ENCODE data around the gene HPX.

The HPX gene

GRCh38 chr11:6440906-6441358, at the start of gene HPX:
HPX (minus strand) TSS chr11:6440987; CDS start chr11:6440963, 24 bp downstream.
- no peak within 1 kb of the TSS for H3K4me3 ChIP-seq (ENCODE audit: low read length)
- no peaks in the 10 kb centered on the region for H3K27me3 ChIP-seq (ENCODE audit: control insufficient read depth, insufficient read depth, low read length)
- no peaks in the 10 kb centered on the region for H3K9me3 ChIP-seq (ENCODE audit: control insufficient read depth, insufficient read depth, low read length)
- H3K27ac ChIP-seq (ENCODE audit: low read length): no peak within 1 kb of the TSS
- no CpG with 5 or more reads among the region's 3 CpGs for whole genome bisulfite sequencing (ENCODE audit: insufficient coverage, insufficient read length)
- no peak for DNase-seq (ENCODE audit: low read depth, low spot score)
- no peaks in the 10 kb centered on the region for H3K4me1 ChIP-seq (ENCODE audit: control insufficient read depth, insufficient read depth, low read length)
- no peaks in the 10 kb centered on the region for H3K36me3 ChIP-seq (ENCODE audit: control insufficient read depth, insufficient read depth, low read length)

- H3K27me3 ChIP-seq (ENCODE audit: control insufficient read depth, insufficient read depth, low read length): no peaks in the 10 kb centered on the region
- peaks cover 3% of the 10 kb centered on the region; the same call in 1 of the 2 replicates for H3K36me3 ChIP-seq (ENCODE audit: control insufficient read depth, insufficient read depth, low read length)
- H3K4me3 ChIP-seq (ENCODE audit: low read length): no peak overlapping the region
- no peak overlapping the region for H3K27ac ChIP-seq (ENCODE audit: low read length)
- H3K4me1 ChIP-seq (ENCODE audit: control insufficient read depth, insufficient read depth, low read length): no peaks in the 10 kb centered on the region
- no peaks in the 10 kb centered on the region for H3K9me3 ChIP-seq (ENCODE audit: control insufficient read depth, insufficient read depth, low read length)
- WGBS (ENCODE audit: insufficient coverage, insufficient read length): no CpG with 5 or more reads among the region's 4 CpGs
- no peak for DNase-seq (ENCODE audit: low read depth, low spot score)
Measured at GRCh38 chr11:6489306-6489705, 48.5 kb upstream of the HPX start.

- no peak overlapping the region for H3K27ac ChIP-seq (ENCODE audit: low read length)
- no peaks in the 10 kb centered on the region for H3K4me1 ChIP-seq (ENCODE audit: control insufficient read depth, insufficient read depth, low read length)
- DNase-seq (ENCODE audit: low read depth, low spot score): no peak
- H3K4me3 ChIP-seq (ENCODE audit: low read length): no peak overlapping the region
- H3K36me3 ChIP-seq (ENCODE audit: control insufficient read depth, insufficient read depth, low read length): peaks cover 3% of the 10 kb centered on the region; the same call in 1 of the 2 replicates
- no peaks in the 10 kb centered on the region for H3K9me3 ChIP-seq (ENCODE audit: control insufficient read depth, insufficient read depth, low read length)
- WGBS (ENCODE audit: insufficient coverage, insufficient read length): no CpG with 5 or more reads among the region's 3 CpGs
- no peaks in the 10 kb centered on the region for H3K27me3 ChIP-seq (ENCODE audit: control insufficient read depth, insufficient read depth, low read length)
Measured at GRCh38 chr11:6488821-6489220, 48.0 kb upstream of the HPX start.

- WGBS (ENCODE audit: insufficient coverage, insufficient read length): no CpG with 5 or more reads among the region's 6 CpGs
- H3K4me1 ChIP-seq (ENCODE audit: control insufficient read depth, insufficient read depth, low read length): no peaks in the 10 kb centered on the region
- H3K27ac ChIP-seq (ENCODE audit: low read length): no peak overlapping the region
Measured at GRCh38 chr11:6488342-6488741, 47.6 kb upstream of the HPX start.

GRCh38 chr11:6486938-6487337, 46.2 kb upstream of the HPX start:
- Histone ChIP-seq H3K4me3 (ENCODE audit: low read length) (no peak overlapping the region), H3K4me1 (ENCODE audit: control insufficient read depth, insufficient read depth, low read length) (no peaks in the 10 kb centered on the region), H3K27ac (ENCODE audit: low read length) (no peak overlapping the region), H3K36me3 (ENCODE audit: control insufficient read depth, insufficient read depth, low read length) (peaks cover 8% of the 10 kb centered on the region; the same call in 1 of the 2 replicates), H3K9me3 (ENCODE audit: control insufficient read depth, insufficient read depth, low read length) (no peaks in the 10 kb centered on the region), H3K27me3 (ENCODE audit: control insufficient read depth, insufficient read depth, low read length) (no peaks in the 10 kb centered on the region)
- DNase-seq (ENCODE audit: low read depth, low spot score): no peak
- no CpG with 5 or more reads among the region's 1 CpG for WGBS (ENCODE audit: insufficient coverage, insufficient read length)

More at GRCh38 chr11:6488342-6488741, 47.6 kb upstream of the HPX start:
- Histone ChIP-seq H3K27me3 (ENCODE audit: control insufficient read depth, insufficient read depth, low read length) (no peaks in the 10 kb centered on the region), H3K36me3 (ENCODE audit: control insufficient read depth, insufficient read depth, low read length) (peaks cover 4% of the 10 kb centered on the region; the same call in 1 of the 2 replicates), H3K9me3 (ENCODE audit: control insufficient read depth, insufficient read depth, low read length) (no peaks in the 10 kb centered on the region), H3K4me3 (ENCODE audit: low read length) (no peak overlapping the region)
- DNase-seq (ENCODE audit: low read depth, low spot score): no peak

- H3K27me3 ChIP-seq (ENCODE audit: control insufficient read depth, insufficient read depth, low read length): no peaks in the 10 kb centered on the region
- no CpG with 5 or more reads among the region's 3 CpGs for WGBS (ENCODE audit: insufficient coverage, insufficient read length)
- no peaks in the 10 kb centered on the region for H3K9me3 ChIP-seq (ENCODE audit: control insufficient read depth, insufficient read depth, low read length)
- no peaks in the 10 kb centered on the region for H3K4me1 ChIP-seq (ENCODE audit: control insufficient read depth, insufficient read depth, low read length)
- no peak overlapping the region for H3K4me3 ChIP-seq (ENCODE audit: low read length)
- H3K36me3 ChIP-seq (ENCODE audit: control insufficient read depth, insufficient read depth, low read length): peaks cover 8% of the 10 kb centered on the region; the same call in 1 of the 2 replicates
- H3K27ac ChIP-seq (ENCODE audit: low read length): no peak overlapping the region
- no peak for DNase-seq (ENCODE audit: low read depth, low spot score)
Measured at GRCh38 chr11:6486256-6486655, 45.5 kb upstream of the HPX start.

GRCh38 chr11:6485661-6486060, 44.9 kb upstream of the HPX start:
- H3K4me1 ChIP-seq (ENCODE audit: control insufficient read depth, insufficient read depth, low read length): no peaks in the 10 kb centered on the region

GRCh38 chr11:6483015-6483414, 42.2 kb upstream of the HPX start:
- Histone ChIP-seq H3K27me3 (ENCODE audit: control insufficient read depth, insufficient read depth, low read length) (no peaks in the 10 kb centered on the region), H3K4me3 (ENCODE audit: low read length) (no peak overlapping the region), H3K27ac (ENCODE audit: low read length) (no peak overlapping the region), H3K9me3 (ENCODE audit: control insufficient read depth, insufficient read depth, low read length) (no peaks in the 10 kb centered on the region), H3K36me3 (ENCODE audit: control insufficient read depth, insufficient read depth, low read length) (peaks cover 16% of the 10 kb centered on the region; the same call in 1 of the 2 replicates), H3K4me1 (ENCODE audit: control insufficient read depth, insufficient read depth, low read length) (no peaks in the 10 kb centered on the region)
- no peak for DNase-seq (ENCODE audit: low read depth, low spot score)
- WGBS (ENCODE audit: insufficient coverage, insufficient read length): no CpG with 5 or more reads among the region's 6 CpGs

More at GRCh38 chr11:6485661-6486060, 44.9 kb upstream of the HPX start:
- Histone ChIP-seq H3K9me3 (ENCODE audit: control insufficient read depth, insufficient read depth, low read length) (no peaks in the 10 kb centered on the region), H3K27ac (ENCODE audit: low read length) (no peak overlapping the region), H3K4me3 (ENCODE audit: low read length) (no peak overlapping the region), H3K36me3 (ENCODE audit: control insufficient read depth, insufficient read depth, low read length) (peaks cover 8% of the 10 kb centered on the region; the same call in 1 of the 2 replicates), H3K27me3 (ENCODE audit: control insufficient read depth, insufficient read depth, low read length) (no peaks in the 10 kb centered on the region)
- no peak for DNase-seq (ENCODE audit: low read depth, low spot score)
- WGBS (ENCODE audit: insufficient coverage, insufficient read length): 100% methylated on average over 2 of the region's 3 CpGs

- WGBS (ENCODE audit: insufficient coverage, insufficient read length): no CpG with 5 or more reads among the region's 4 CpGs
- Histone ChIP-seq H3K27ac (ENCODE audit: low read length) (no peak overlapping the region), H3K4me1 (ENCODE audit: control insufficient read depth, insufficient read depth, low read length) (no peaks in the 10 kb centered on the region), H3K27me3 (ENCODE audit: control insufficient read depth, insufficient read depth, low read length) (no peaks in the 10 kb centered on the region), H3K36me3 (ENCODE audit: control insufficient read depth, insufficient read depth, low read length) (peaks cover 19% of the 10 kb centered on the region; the same call in 1 of the 2 replicates), H3K9me3 (ENCODE audit: control insufficient read depth, insufficient read depth, low read length) (no peaks in the 10 kb centered on the region), H3K4me3 (ENCODE audit: low read length) (no peak overlapping the region; the same call in 1 of the 2 replicates)
- DNase-seq (ENCODE audit: low read depth, low spot score): no peak
Measured at GRCh38 chr11:6482441-6482840, 41.7 kb upstream of the HPX start.

- no peaks in the 10 kb centered on the region for H3K9me3 ChIP-seq (ENCODE audit: control insufficient read depth, insufficient read depth, low read length)
- H3K27me3 ChIP-seq (ENCODE audit: control insufficient read depth, insufficient read depth, low read length): no peaks in the 10 kb centered on the region
- WGBS (ENCODE audit: insufficient coverage, insufficient read length): no CpG with 5 or more reads among the region's 13 CpGs
- DNase-seq (ENCODE audit: low read depth, low spot score): no peak
- peaks cover 22% of the 10 kb centered on the region; the same call in 1 of the 2 replicates for H3K36me3 ChIP-seq (ENCODE audit: control insufficient read depth, insufficient read depth, low read length)
- H3K27ac ChIP-seq (ENCODE audit: low read length): no peak overlapping the region
- H3K4me3 ChIP-seq (ENCODE audit: low read length): peak overlapping the region; percentile 60
- no peaks in the 10 kb centered on the region for H3K4me1 ChIP-seq (ENCODE audit: control insufficient read depth, insufficient read depth, low read length)
Measured at GRCh38 chr11:6481924-6482275, 41.1 kb upstream of the HPX start.

All from iPS DF 6.9 (cell line).